NCI-H1694 treated with DMSO at 0.1 percent for 48 hours (cell line): Measurements from ENCODE around the gene PHF21A.
A peak's percentile ranks its signal among the peaks of the same experiment; 100 is the strongest.
"Not testable (repeated sequence)": the region's sequence is repeated elsewhere in the genome, so short reads cannot be mapped to it uniquely, and the experiment has no call there.

Experiments
- DNase-seq: peaks from one replicate; lab custom pipeline; 2025; lab: John Stamatoyannopoulos, UW

Gene PHF21A

GRCh38 chr11:46120346-46121300, 631 bp downstream of the PHF21A start:
- peak; percentile 77 for DNase-seq

GRCh38 chr11:46119352-46120216, 1.7 kb downstream of the PHF21A start:
- DNase-seq, result no peak

- no peak for DNase-seq
Measured at GRCh38 chr11:46118702-46119351, 2.4 kb downstream of the PHF21A start.

DNA sequence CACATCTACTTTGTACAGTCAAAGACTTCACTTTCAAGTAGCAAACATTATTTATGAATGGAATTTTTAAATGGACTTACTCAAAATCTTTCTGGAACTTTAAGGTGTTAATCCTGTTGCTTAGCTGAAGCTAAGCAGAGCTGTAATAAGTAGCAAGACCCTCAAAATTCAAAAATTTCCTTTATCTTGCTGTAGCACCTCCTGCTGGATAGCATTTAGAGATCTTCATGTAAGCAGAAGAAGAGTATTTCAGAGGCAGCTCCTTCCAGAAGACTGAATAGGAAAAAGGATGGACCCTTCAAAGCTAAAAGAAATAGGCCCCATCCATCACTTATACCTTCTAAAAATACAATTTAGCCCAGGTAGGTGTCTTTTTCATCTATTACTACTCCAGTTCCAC, 3.4 kb downstream of the PHF21A start:
- no peak for DNase-seq

DNA sequence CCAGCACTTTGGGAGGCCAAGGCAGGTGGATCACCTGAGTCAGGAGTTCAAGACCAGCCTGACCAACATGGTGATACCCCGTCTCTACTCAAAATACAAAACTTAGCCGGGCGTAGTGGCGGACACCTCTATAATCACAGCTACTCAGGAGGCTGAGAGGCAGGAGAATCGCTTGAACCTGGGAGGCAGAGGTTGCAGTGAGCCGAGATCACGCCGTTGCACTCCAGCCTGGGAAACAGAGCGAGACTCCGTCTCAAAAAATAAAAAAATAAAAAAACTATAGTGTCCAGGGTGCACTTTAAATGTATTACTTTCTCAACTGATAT, 4.6 kb downstream of the PHF21A start:
- DNase-seq, result not testable (repeated sequence)

DNA sequence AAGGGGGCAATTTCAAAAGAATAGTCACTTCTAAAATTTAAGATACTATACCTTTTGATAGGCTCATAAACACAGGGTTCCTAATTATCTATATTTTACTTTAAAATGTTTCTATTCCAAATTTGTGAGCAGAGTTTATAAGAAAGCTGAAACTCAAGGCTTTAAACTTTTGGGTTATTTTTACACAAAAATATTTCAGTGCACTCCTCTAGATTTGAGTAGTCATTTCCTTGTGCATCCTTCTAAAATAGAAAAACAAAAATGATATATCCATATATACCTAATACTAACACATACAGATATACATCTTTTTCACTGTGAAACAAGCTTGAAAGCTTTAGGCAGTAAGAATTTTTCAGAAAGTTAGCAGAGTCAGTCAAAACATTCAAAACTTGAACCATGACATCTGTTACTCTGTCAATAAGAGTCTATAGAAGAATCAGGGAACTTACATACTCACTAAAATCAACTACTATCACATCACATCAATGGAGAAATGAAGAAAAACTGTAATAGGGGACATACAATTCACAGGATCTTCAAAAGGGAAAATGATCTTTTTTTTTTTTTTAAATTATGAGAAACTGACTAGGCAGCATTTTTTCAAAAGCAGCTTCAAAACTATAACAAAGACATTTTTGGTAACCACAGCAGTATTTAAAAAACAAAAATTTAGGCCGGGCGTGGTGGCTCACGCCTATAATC, 5.1 kb downstream of the PHF21A start:
- no peak for DNase-seq

DNA sequence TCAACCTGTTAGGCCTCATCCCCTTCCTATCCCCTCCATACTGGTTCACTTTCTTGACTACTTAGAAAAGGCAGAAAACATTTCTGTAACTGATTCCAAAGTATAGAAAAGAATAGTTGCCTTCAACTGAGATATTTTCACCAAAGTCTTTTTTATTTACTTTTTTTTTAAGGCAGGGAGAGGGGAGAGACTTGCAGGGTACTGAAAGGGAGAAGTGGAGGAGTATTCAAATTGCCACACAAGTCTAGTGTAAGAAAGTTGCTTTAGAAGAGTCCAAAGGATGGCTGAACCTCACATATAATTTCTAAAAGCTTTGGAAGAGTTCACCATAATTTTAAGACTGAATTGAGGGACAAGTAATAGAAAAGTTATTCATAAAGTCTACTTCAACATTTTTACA, 6.3 kb downstream of the PHF21A start:
- DNase-seq, result no peak

DNA sequence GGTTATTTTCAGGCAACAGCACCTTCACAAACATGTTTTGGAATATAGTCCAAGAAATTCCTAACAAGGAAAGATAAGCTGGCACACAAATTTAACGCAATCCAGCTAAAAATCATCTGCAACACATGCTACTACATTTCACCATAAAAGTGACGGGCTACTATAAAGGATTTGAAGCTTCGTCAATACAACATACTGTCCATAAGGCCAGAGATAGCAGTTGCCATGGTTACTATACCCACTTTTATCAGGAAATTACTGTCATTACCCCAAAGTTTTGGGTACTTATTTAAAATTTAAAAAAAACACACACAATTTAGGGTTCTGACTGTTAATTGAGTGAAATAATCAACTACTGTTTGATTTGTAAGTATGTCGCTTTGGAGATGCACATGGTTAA, 6.9 kb downstream of the PHF21A start:
- no peak for DNase-seq

GRCh38 chr11:46112961-46113607, 8.2 kb downstream of the PHF21A start:
- peak; percentile 25 for DNase-seq

DNA sequence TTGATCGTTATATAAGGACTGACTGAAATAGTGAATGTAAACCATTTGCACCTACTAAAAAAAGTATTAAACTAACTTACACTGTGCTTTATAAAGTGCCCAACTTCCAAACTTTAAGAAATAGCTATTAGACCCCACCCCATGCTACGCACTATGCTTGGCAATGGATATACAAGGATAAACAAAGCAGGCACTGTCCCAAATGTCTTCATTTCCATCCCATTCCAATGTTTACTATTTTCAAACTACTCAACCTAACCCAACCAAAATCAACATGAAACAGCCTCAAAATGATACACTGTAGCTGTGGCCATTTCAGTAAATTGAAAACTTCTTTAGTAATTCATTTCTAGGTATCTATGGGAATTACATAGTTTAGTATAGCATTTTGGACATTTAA, 12.5 kb downstream of the PHF21A start:
- no peak for DNase-seq

GRCh38 chr11:46107780-46108179, 13.5 kb downstream of the PHF21A start:
- no peak for DNase-seq

- DNase-seq, result no peak
Measured at GRCh38 chr11:46107408-46107718, 13.9 kb downstream of the PHF21A start.

DNA sequence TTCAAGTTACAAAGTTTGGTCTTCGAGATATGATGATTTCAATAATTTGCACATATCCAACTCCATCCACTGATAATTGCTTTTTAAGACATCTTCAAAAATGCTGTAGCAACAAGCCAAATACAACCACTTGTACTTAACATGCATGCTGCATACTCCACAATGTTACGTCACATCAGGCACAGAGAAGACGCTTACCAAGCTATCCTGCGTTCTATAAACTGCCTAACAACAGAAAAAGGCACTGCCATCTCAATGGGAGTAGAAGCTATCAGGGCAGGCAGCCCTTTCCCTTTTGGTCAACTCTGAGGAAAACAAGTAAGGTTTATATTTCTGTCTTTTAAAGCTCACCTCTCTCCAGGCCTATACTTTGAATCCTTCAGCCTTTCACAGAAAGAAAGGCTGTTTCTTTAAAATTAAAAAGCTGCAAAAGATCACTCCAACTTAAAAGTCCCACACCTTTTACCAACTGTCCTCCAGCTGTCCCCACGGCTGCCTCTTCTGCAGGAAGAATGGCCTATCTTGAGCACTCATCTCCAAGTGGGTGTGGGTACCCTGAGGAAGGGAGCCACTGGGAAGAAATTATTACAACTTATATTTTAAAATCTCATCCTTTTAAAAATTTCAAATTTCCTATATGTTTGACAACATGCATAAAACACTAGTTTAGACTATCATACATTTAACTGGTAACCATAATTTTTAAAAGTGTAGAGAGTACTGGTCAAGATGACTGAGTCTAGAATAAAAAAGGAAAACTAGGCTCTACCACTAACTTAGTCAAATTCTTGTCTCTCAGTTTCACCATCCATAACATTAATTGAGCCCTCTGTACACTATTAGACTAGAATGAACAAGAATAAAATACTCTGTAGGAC, 14.5 kb downstream of the PHF21A start:
- DNase-seq, result no peak

GRCh38 chr11:46105926-46106325, 15.3 kb downstream of the PHF21A start:
- no peak for DNase-seq

GRCh38 chr11:46105134-46105628, 16.1 kb downstream of the PHF21A start:
- no peak for DNase-seq

- no peak for DNase-seq
Measured at GRCh38 chr11:46102843-46103242, 18.4 kb downstream of the PHF21A start.

DNA sequence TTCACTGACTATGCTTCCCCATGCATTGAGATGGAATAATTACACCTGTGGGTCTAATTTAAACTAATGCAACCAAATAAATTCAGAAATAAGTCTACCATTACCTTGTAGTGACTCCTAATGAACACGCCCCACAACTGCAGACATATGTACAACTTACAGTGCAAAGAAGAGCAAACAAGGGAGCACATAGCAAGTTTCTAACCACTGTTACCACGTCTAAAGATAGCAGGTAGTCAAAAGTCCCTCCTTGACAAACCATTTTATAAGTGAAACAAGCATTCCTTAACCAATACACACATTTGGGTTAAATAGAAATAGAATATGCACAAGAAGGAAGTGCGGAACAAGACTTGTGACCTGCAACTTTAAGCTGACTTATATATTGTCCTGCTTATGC, 20.6 kb downstream of the PHF21A start:
- no peak for DNase-seq

- no peak for DNase-seq
Measured at GRCh38 chr11:46099963-46100316, 21.3 kb downstream of the PHF21A start.

GRCh38 chr11:46090375-46090774, 30.9 kb downstream of the PHF21A start:
- no peak for DNase-seq

DNA sequence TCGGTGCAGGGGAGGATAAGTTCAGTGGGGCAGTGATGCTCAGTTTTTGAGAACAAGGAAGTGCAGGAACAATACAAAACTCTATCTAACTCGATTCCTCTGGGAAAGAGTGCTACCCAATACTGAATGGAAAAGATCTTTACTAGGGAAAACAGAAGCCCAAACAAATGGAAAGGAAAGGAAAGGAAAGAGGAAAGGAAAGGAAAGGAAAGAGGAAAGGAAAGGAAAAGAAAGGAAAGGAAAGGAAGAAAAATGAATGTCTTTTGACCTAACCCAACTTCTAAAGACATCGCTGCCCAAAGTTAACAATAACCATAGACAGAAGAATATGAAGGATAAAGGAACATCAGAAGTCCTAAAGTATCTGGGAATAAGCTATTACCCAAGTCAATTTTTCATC, 41.6 kb downstream of the PHF21A start:
- no peak for DNase-seq

DNA sequence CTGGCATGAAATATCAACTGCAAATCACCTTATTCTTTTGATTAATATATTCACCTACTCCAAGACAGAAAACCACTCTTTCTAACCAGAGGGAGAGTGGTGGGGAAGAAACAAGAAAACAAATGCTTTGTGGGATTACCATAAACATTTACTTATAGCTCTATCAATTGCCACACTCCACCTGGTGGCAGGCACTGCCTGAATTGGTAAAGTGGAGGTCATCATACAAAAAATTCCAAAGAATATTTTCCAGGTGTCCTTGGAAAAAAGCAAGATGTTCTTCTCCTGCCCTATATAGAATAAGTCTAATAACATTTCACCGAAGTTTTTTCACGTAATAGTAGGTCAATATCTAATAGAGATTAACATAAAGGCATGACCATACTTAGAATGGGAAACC, 45.3 kb downstream of the PHF21A start:
- no peak for DNase-seq
